Karpas-422 (cell line): ENCODE data around the gene PRMT6. TPM values are rescaled to one million over a fixed set of nuclear protein-coding genes. Genes with fewer than 3 reads are reported as not detected.
"Not testable (repeated sequence)": the region's sequence is repeated elsewhere in the genome, so short reads cannot be mapped to it uniquely, and the experiment has no call there.

ENCODE experiments used
- DNase-seq: peaks from one replicate; pipeline ENCODE4 v3.0.0-alpha.2; 2015
- H2AFZ ChIP-seq: fragments of 200-600 bp; sonication (generic); 2 replicates; pipeline ENCODE4 v1.6.1; 2014; ENCODE audit warnings: antibody characterized with exemption, low read length, mixed read lengths
- H3K27ac ChIP-seq: fragments of 200-600 bp; sonication (generic); 2 replicates; pipeline ENCODE4 v1.5.1; 2014; ENCODE audit warnings: mild to moderate bottlenecking, low read length, moderate library complexity
- H3K27me3 ChIP-seq: fragments of 200-600 bp; sonication (generic); 2 replicates; pipeline ENCODE4 v1.6.1; 2014; ENCODE audit warnings: low read length, mixed read lengths
- H3K36me3 ChIP-seq: fragments of 200-600 bp; sonication (generic); 2 replicates; pipeline ENCODE4 v1.6.1; 2014; ENCODE audit warnings: low read length, mixed read lengths; ENCODE audit not compliant: insufficient read depth
- H3K4me1 ChIP-seq: fragments of 200-600 bp; sonication (generic); 2 replicates; pipeline ENCODE4 v1.6.1; 2014; ENCODE audit warnings: mild to moderate bottlenecking, low read length, mixed read lengths
- H3K4me2 ChIP-seq: fragments of 200-600 bp; sonication (generic); 2 replicates; pipeline ENCODE4 v1.6.1; 2014; ENCODE audit warnings: low read length, low read depth, mild to moderate bottlenecking; ENCODE audit not compliant: poor library complexity, severe bottlenecking
- H3K4me3 ChIP-seq: fragments of 200-600 bp; sonication (generic); 2 replicates; pipeline ENCODE4 v1.5.1; 2014; ENCODE audit warnings: mild to moderate bottlenecking, antibody characterized with exemption, low read length, mixed read lengths
- H3K79me2 ChIP-seq: fragments of 200-600 bp; sonication (generic); 2 replicates; pipeline ENCODE4 v1.6.1; 2014; ENCODE audit warnings: mild to moderate bottlenecking, low read length, mixed read lengths
- H3K9ac ChIP-seq: fragments of 200-600 bp; sonication (generic); 2 replicates; pipeline ENCODE4 v1.6.0; 2014; ENCODE audit warnings: low read length
- H3K9me2 ChIP-seq: fragments of 200-600 bp; sonication (generic), shearing (Covaris generic); replicated peaks from 2 replicates; pipeline ENCODE4 v1.6.0; 2014; ENCODE audit warnings: mild to moderate bottlenecking, low read length, moderate library complexity; ENCODE audit not compliant: insufficient read depth
- H3K9me3 ChIP-seq: fragments of 300-700, 200-600 bp; sonication (generic); 2 replicates; pipeline ENCODE4 v1.6.1; 2014; ENCODE audit warnings: low read length, mixed read lengths
- H4K20me1 ChIP-seq: fragments of 200-600 bp; sonication (generic); 2 replicates; pipeline ENCODE4 v1.6.1; 2014; ENCODE audit warnings: mild to moderate bottlenecking, antibody characterized with exemption, low read length, low read depth; ENCODE audit not compliant: insufficient read depth
- total RNA-seq: library from RNA; depleted of rRNA; stranded (reverse); fragments of >200 nt; shearing (Covaris generic); gene quantifications from 2 replicates; pipeline ENCODE4 v1.2.3, GENCODE V29; 2014; ENCODE audit warnings: low replicate concordance

PRMT6 gene
- total RNA-seq, 1 experiment from 2014 or later: 12.3 TPM

DNA sequence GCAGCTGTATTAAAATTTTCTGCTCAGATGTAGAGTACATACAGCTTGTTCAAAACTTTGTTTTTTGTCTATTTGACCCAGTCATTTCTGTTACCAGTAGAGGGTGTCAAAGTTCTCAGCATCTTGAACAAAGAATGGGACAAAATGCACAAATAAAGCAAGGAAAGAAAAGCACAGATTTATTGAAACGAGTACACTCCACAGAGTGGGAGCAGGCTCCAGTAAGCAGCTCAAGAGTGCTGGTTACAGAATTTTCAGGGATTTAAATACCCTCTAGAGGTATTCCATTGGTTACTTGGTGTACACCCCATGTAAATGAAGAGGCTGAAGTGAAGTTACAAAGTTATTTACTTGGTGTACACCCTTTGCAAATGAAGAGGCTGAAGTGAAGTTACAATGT, 8.9 kb upstream of the PRMT6 start:
- H3K79me2 ChIP-seq: no peaks in the 10 kb centered on the region
- DNase-seq: no peak
- H2AFZ ChIP-seq: no peak overlapping the region

DNA sequence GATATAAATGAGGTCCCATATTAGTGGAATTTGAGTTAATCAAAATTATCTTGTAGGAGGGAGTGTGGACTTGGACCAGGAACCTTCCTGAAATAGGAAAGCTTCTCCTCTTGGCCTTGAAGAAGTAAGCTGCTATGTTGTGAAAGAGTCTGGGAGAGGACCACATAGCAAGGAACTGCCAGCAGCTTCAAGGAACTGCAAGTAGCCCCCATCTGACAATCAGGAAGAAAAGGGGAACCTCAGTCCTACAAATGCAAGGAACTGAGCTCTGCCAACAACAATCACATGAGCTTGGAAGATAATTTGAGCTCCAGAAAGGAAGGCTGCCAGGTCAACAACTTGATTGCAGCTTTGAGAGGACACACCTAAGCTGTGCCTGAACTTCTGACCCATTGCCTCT, 8.2 kb upstream of the PRMT6 start:
- no peak overlapping the region for H3K9ac ChIP-seq
- H3K27me3 ChIP-seq: no peaks in the 10 kb centered on the region
- no peaks in the 10 kb centered on the region for H3K4me1 ChIP-seq
- no peak overlapping the region for H3K27ac ChIP-seq
- no peak overlapping the region for H2AFZ ChIP-seq
- no peaks in the 10 kb centered on the region for H4K20me1 ChIP-seq
- H3K79me2 ChIP-seq: no peaks in the 10 kb centered on the region
- no peak overlapping the region for H3K4me3 ChIP-seq
- no peaks in the 10 kb centered on the region for H3K9me3 ChIP-seq
- no peak overlapping the region for H3K4me2 ChIP-seq
- no peak for DNase-seq
- H3K36me3 ChIP-seq: no peaks in the 10 kb centered on the region
- no peaks in the 10 kb centered on the region; the same call in 1 of the 2 replicates for H3K9me2 ChIP-seq

More for the DNA sequence above, 8.9 kb upstream of the PRMT6 start:
- no peaks in the 10 kb centered on the region for H3K4me1 ChIP-seq
- H3K4me2 ChIP-seq: no peak overlapping the region
- no peaks in the 10 kb centered on the region for H3K27me3 ChIP-seq
- H3K36me3 ChIP-seq: no peaks in the 10 kb centered on the region
- H3K27ac ChIP-seq: no peak overlapping the region
- no peak overlapping the region for H3K9ac ChIP-seq
- no peaks in the 10 kb centered on the region for H4K20me1 ChIP-seq
- no peak overlapping the region for H3K4me3 ChIP-seq
- no peaks in the 10 kb centered on the region for H3K9me3 ChIP-seq
- H3K9me2 ChIP-seq: no peaks in the 10 kb centered on the region; the same call in 1 of the 2 replicates

- Histone ChIP-seq H2AFZ (no peak overlapping the region), H3K79me2 (no peaks in the 10 kb centered on the region), H3K4me1 (peaks cover 6% of the 10 kb centered on the region), H3K9me2 (no peaks in the 10 kb centered on the region; the same call in 1 of the 2 replicates), H3K36me3 (no peaks in the 10 kb centered on the region), H3K9me3 (no peaks in the 10 kb centered on the region), H4K20me1 (no peaks in the 10 kb centered on the region), H3K4me2 (no peak overlapping the region), H3K27me3 (no peaks in the 10 kb centered on the region), H3K9ac (no peak overlapping the region), H3K4me3 (no peak overlapping the region), H3K27ac (no peak overlapping the region)
- DNase-seq: no peak
These were observed 5.2 kb upstream of the PRMT6 start for GRCh38 chr1:107051266-107051665.

GRCh38 chr1:107055919-107056425, 502 bp upstream of the PRMT6 start:
- Histone ChIP-seq H3K9ac (peak overlapping the region; percentile 95), H3K36me3 (peaks cover 13% of the 10 kb centered on the region), H3K4me3 (peak overlapping the region; percentile 99), H3K4me2 (peak overlapping the region; percentile 83), H2AFZ (peak overlapping the region; percentile 93), H3K79me2 (peaks cover 19% of the 10 kb centered on the region), H3K4me1 (peaks cover 18% of the 10 kb centered on the region)
- H3K9me2 ChIP-seq, H3K27me3 ChIP-seq, H4K20me1 ChIP-seq, DNase-seq, H3K27ac ChIP-seq, H3K9me3 ChIP-seq: not testable (repeated sequence)

DNA sequence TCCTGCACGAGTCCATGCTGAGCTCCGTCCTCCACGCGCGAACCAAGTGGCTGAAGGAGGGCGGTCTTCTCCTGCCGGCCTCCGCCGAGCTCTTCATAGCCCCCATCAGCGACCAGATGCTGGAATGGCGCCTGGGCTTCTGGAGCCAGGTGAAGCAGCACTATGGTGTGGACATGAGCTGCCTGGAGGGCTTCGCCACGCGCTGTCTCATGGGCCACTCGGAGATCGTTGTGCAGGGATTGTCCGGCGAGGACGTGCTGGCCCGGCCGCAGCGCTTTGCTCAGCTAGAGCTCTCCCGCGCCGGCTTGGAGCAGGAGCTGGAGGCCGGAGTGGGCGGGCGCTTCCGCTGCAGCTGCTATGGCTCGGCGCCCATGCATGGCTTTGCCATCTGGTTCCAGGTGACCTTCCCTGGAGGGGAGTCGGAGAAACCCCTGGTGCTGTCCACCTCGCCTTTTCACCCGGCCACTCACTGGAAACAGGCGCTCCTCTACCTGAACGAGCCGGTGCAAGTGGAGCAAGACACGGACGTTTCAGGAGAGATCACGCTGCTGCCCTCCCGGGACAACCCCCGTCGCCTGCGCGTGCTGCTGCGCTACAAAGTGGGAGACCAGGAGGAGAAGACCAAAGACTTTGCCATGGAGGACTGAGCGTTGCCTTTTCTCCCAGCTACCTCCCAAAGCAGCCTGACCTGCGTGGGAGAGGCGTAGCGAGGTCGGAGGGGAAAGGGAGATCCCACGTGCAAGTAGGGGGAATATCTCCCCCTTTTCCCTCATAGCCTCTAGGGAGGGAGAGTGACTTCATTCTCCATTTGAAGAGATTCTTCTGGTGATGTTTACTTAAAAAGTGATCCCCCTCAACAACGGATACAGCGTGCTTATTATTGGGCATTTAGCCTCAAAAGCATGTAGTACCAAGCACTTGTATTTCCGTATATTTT, 991 bp downstream of the PRMT6 start:
- Histone ChIP-seq H3K27ac (peak overlapping the region; percentile 61), H3K4me3 (peak overlapping the region; percentile 99), H3K9me3 (no peaks in the 10 kb centered on the region), H4K20me1 (0 out of 2 replicates have a peak, but pooled peaks cover 2% of the 10 kb centered on the region), H3K4me1 (peaks cover 18% of the 10 kb centered on the region), H2AFZ (peak overlapping the region; percentile 93), H3K79me2 (peaks cover 19% of the 10 kb centered on the region), H3K9ac (peak overlapping the region; percentile 95), H3K4me2 (peak overlapping the region; percentile 83), H3K9me2 (no peaks in the 10 kb centered on the region), H3K36me3 (peaks cover 13% of the 10 kb centered on the region), H3K27me3 (no peaks in the 10 kb centered on the region)
- peak; percentile 83 for DNase-seq

DNA sequence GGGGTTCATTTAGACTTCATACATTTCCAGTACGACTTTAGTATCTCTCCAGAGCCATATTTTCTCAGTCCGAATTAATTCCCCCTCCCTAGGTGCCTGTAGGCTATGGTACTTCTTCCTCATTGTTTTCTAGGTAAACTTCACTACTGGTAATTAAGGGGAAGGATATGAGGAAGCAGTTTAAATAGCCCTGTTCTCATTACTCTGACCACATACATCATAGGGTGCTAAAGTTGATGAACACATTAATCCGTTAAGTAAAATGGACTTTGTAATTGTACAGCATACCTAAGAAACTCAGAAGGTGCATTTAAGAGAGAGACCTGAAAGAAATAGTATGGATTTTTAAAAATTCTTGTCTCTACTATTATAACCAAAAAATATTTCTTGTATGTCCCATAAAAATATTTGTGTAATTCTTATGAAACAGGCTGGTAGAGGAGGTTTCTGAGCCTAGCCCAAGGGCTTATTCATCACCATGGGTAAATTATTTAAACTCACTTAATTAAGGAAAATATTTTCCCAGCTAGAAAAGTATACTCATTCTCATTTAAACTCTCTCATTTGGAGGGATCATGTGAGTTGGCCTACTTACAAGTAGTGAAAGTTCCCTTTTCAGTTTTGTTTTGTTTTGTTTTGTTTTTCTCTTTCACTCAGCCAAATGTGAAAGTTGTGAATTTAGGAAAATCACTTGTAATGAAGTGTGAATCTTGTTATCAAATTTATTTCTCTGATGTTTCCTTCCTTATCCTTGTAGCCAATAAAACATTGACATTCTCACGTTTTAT, 2.0 kb downstream of the PRMT6 start:
- H3K27me3 ChIP-seq: no peaks in the 10 kb centered on the region
- peak overlapping the region; percentile 95; the same call in 1 of the 2 replicates for H3K9ac ChIP-seq
- no peak overlapping the region for H2AFZ ChIP-seq
- no peak overlapping the region for H3K27ac ChIP-seq
- no peaks in the 10 kb centered on the region for H3K9me2 ChIP-seq
- peaks cover 13% of the 10 kb centered on the region for H3K36me3 ChIP-seq
- no peaks in the 10 kb centered on the region for H3K9me3 ChIP-seq
- peaks cover 19% of the 10 kb centered on the region for H3K79me2 ChIP-seq
- H4K20me1 ChIP-seq: 0 out of 2 replicates have a peak, but pooled peaks cover 2% of the 10 kb centered on the region
- H3K4me3 ChIP-seq: peak overlapping the region; percentile 99; the same call in 1 of the 2 replicates
- no peak for DNase-seq
- H3K4me1 ChIP-seq: peaks cover 18% of the 10 kb centered on the region
- H3K4me2 ChIP-seq: peak overlapping the region; percentile 83

DNA sequence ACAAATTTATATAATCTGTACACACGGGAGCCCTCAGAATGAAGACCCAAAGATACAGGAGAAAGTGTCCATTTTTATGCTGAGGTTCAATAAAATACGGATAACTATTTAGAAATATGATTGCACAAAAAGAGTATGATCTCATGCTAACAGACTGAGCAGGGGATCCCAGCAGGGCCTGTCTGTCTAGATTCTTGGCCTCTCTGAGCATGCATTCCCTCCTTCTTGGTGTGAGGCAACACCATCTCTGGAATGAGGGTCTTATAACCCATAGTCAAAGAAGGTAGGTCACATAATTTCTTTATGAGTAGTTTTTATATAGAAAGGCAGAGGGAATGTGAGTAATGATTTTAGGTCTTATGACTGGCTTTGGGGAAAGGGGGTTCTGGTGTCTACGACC, 5.4 kb downstream of the PRMT6 start:
- 0 out of 2 replicates have a peak, but pooled peaks cover 2% of the 10 kb centered on the region for H4K20me1 ChIP-seq
- no peak overlapping the region for H3K27ac ChIP-seq
- no peak overlapping the region for H3K9ac ChIP-seq
- peaks cover 11% of the 10 kb centered on the region for H3K4me1 ChIP-seq
- H3K4me2 ChIP-seq: no peak overlapping the region
- H3K27me3 ChIP-seq: no peaks in the 10 kb centered on the region
- H3K36me3 ChIP-seq: peaks cover 13% of the 10 kb centered on the region
- no peaks in the 10 kb centered on the region for H3K9me3 ChIP-seq
- no peak for DNase-seq
- H3K9me2 ChIP-seq: no peaks in the 10 kb centered on the region
- H3K79me2 ChIP-seq: peaks cover 17% of the 10 kb centered on the region
- H2AFZ ChIP-seq: no peak overlapping the region
- H3K4me3 ChIP-seq: no peak overlapping the region

DNA sequence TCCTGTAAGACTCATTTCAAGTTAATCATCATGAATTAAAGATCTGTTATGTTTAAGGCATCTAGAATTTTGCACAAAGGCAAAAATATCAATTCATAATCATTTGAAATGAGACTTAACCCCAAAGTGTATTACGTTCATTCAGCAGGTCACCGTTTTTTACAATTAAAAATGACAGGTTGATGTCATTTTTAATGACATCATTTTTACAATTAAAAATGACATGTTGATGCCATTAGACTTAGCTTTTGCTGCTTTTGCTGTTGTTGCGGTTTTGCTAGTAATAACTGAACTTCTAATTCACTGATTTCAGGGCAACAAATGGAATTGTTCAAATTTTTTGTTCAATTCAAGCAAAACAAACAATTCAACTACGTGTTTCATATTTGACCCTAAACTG, 17.0 kb downstream of the PRMT6 start:
- Histone ChIP-seq H3K36me3 (no peaks in the 10 kb centered on the region), H3K4me1 (no peaks in the 10 kb centered on the region), H3K4me2 (no peak overlapping the region), H4K20me1 (no peaks in the 10 kb centered on the region), H3K27me3 (no peaks in the 10 kb centered on the region), H3K27ac (no peak overlapping the region), H3K9ac (no peak overlapping the region), H3K9me2 (no peaks in the 10 kb centered on the region), H3K9me3 (no peaks in the 10 kb centered on the region), H3K4me3 (no peak overlapping the region), H2AFZ (no peak overlapping the region), H3K79me2 (no peaks in the 10 kb centered on the region)
- DNase-seq: no peak
